ENCODE results near the gene ARHGEF17. TPM values are rescaled to one million over a fixed set of nuclear protein-coding genes. Genes with fewer than 3 reads are reported as not detected.

Gene ARHGEF17
- total RNA-seq, 4 donors from 2014 or later, result 12.0 to 44.9 (median 27.1) TPM

GRCh38 chr11:73386546-73386945, 78.5 kb downstream of the ARHGEF17 start:
- Histone ChIP-seq H3K9me3 (no peaks in the 10 kb centered on the region), H3K27me3 (no peaks in the 10 kb centered on the region), H3K4me3 (no peak overlapping the region), H3K27ac (peak overlapping the region; percentile 46 to 66 (median 51)), H3K36me3 (no peaks in the 10 kb centered on the region), H3K4me1 (peaks cover 7 to 47% (median 13%) of the 10 kb centered on the region in 4 donors)
- WGBS, 2 donors (ENCODE audit: low coverage in 1 of 2), result 81 to 100% methylated on average over 2 to 8 of the region's 8 CpGs
- in situ Hi-C loops (cut with MboI; ENCODE audit: low pct_ligation_motif_present in 1 of 4, low pct_unique_long_range_greater_than_20kb in 1 of 4, low sequenced_read_pairs in 3 of 4) (no loop called here), intact Hi-C loops (cut with DNase I; ENCODE audit: low total_unique reads) (no loop called here)
- TF ChIP-seq POLR2A (IDR thresholded peaks at IDR 0.05), result no peak
- TF ChIP-seq, protein P1, sequence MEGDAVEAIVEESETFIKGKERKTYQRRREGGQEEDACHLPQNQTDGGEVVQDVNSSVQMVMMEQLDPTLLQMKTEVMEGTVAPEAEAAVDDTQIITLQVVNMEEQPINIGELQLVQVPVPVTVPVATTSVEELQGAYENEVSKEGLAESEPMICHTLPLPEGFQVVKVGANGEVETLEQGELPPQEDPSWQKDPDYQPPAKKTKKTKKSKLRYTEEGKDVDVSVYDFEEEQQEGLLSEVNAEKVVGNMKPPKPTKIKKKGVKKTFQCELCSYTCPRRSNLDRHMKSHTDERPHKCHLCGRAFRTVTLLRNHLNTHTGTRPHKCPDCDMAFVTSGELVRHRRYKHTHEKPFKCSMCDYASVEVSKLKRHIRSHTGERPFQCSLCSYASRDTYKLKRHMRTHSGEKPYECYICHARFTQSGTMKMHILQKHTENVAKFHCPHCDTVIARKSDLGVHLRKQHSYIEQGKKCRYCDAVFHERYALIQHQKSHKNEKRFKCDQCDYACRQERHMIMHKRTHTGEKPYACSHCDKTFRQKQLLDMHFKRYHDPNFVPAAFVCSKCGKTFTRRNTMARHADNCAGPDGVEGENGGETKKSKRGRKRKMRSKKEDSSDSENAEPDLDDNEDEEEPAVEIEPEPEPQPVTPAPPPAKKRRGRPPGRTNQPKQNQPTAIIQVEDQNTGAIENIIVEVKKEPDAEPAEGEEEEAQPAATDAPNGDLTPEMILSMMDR (IDR thresholded peaks at IDR 0.05), result no peak
- no peak for TF ChIP-seq POLR2AphosphoS5 (IDR thresholded peaks at IDR 0.05)
- no peak for TF ChIP-seq EP300 (IDR thresholded peaks at IDR 0.05; ENCODE audit: low read depth)
- DNase-seq, result no peak

GRCh38 chr11:73387594-73388264, 79.7 kb downstream of the ARHGEF17 start:
- no peak for DNase-seq
- WGBS, 2 donors (ENCODE audit: low coverage in 1 of 2), result 86% methylated on average over 18 of the region's 21 CpGs; no CpG with 5 or more reads in 1 of the 2 donors
- H3K4me3 ChIP-seq, result no peak overlapping the region
- in situ Hi-C loops (cut with MboI; ENCODE audit: low pct_ligation_motif_present in 1 of 4, low pct_unique_long_range_greater_than_20kb in 1 of 4, low sequenced_read_pairs in 3 of 4) (no loop called here), intact Hi-C loops (cut with DNase I; ENCODE audit: low total_unique reads) (no loop called here)
- peak overlapping the region; percentile 23 to 39 (median 29) for H3K27ac ChIP-seq
- peaks cover 7 to 45% (median 11%) of the 10 kb centered on the region in 4 donors for H3K4me1 ChIP-seq
- H3K36me3 ChIP-seq, result no peaks in the 10 kb centered on the region
- no peaks in the 10 kb centered on the region for H3K27me3 ChIP-seq
- H3K9me3 ChIP-seq, result no peaks in the 10 kb centered on the region
- TF ChIP-seq POLR2A (IDR thresholded peaks at IDR 0.05), result no peak
- no peak for TF ChIP-seq POLR2AphosphoS5 (IDR thresholded peaks at IDR 0.05)
- TF ChIP-seq EP300 (IDR thresholded peaks at IDR 0.05; ENCODE audit: low read depth), result no peak
- TF ChIP-seq, protein P1 (IDR thresholded peaks at IDR 0.05), result no peak

DNA sequence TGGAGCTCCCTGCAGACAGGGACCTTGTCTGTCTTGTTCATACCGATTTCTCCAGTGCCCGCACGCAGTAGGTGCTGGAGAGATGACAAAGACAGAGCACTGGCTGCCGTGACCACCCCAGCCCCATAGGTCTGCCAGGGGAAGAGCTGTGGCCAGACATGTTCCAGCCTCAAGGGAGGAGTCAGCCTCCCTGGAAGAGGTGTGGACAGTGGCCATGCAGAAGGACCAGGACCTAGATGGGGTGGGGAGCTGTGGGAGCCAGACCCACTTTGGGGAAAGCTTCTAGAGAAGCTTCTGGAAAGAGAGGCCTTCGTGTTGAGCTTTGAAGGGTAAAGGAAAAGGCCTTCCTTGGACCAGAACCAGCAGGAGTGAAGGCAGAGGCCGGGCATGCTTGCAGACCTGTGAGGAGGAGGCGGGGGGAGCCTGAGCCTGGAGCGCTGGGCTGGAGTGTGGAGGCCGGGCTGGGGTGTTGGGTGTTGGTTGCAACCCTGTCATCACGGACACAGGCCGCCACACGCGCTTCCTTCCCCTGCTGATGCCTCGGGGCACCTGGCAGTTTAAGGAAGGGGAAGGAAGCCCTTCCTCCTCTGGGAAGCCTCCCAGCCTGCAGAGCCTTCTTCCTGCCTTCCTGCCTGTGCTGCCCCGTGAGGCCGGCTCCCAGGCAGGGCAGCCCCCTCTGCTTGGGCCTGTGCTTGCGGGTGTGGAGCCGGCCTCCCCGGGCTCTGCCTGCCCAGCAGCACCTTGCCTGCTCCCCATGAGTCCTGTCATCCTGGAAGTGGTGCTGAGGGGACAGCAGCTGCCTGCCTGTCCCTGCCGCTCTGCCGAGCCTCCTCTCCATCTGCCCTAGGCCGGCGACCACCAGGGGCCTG, 80.4 kb downstream of the ARHGEF17 start:
- in situ Hi-C loops (cut with MboI; ENCODE audit: low pct_ligation_motif_present in 1 of 4, low pct_unique_long_range_greater_than_20kb in 1 of 4, low sequenced_read_pairs in 3 of 4) (no loop called here), intact Hi-C loops (cut with DNase I; ENCODE audit: low total_unique reads) (no loop called here)
- peak; percentile 36 for DNase-seq
- H3K36me3 ChIP-seq, result no peaks in the 10 kb centered on the region
- peak overlapping the region in 2 of 4 donors; percentile 23 to 33 for H3K27ac ChIP-seq
- H3K9me3 ChIP-seq, result no peaks in the 10 kb centered on the region
- 40 to 85% methylated on average over 1 to 21 of the region's 23 CpGs for WGBS, 2 donors (ENCODE audit: low coverage in 1 of 2)
- no peak overlapping the region for H3K4me3 ChIP-seq
- no peak for TF ChIP-seq EP300 (IDR thresholded peaks at IDR 0.05; ENCODE audit: low read depth)
- TF ChIP-seq, protein P1 (IDR thresholded peaks at IDR 0.05), result no peak
- no peak for TF ChIP-seq POLR2AphosphoS5 (IDR thresholded peaks at IDR 0.05)
- H3K4me1 ChIP-seq, result peaks cover 0 to 37% (median 6%) of the 10 kb centered on the region in 4 donors
- no peaks in the 10 kb centered on the region for H3K27me3 ChIP-seq

DNA sequence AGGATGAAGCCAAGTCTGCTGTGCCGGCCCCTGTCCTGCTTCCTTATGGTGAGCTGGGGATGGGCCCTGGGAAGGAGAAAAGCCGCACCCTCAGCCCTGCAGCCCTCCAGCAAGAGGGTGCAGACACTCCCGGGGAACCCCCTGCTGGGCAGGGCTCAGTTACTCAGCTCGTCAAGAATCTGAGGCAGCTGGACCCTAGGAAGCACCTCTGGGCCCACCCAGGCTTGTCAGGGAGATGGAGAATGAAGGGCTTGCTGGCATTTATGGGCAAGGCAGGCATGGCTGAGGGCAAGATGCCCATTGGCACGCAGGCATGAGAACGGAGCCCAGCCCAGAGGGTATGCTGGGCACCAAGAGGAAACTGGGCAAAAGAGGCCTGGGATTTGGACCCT, 81.1 kb downstream of the ARHGEF17 start:
- TF ChIP-seq POLR2AphosphoS5 (IDR thresholded peaks at IDR 0.05), result no peak
- no peak for TF ChIP-seq EP300 (IDR thresholded peaks at IDR 0.05; ENCODE audit: low read depth)
- intact Hi-C loops (cut with DNase I; ENCODE audit: low total_unique reads), result no loop called here
- no peak for DNase-seq
- peaks cover 0 to 31% (median under 1%) of the 10 kb centered on the region in 4 donors for H3K4me1 ChIP-seq
- WGBS, 2 donors (ENCODE audit: low coverage in 1 of 2), result 79% methylated on average over 6 of the region's 6 CpGs; no CpG with 5 or more reads in 1 of the 2 donors
- no peaks in the 10 kb centered on the region for H3K27me3 ChIP-seq
- H3K9me3 ChIP-seq, result no peaks in the 10 kb centered on the region
- no peak overlapping the region for H3K4me3 ChIP-seq
- in situ Hi-C loops (cut with MboI; ENCODE audit: low pct_ligation_motif_present in 1 of 4, low pct_unique_long_range_greater_than_20kb in 1 of 4, low sequenced_read_pairs in 3 of 4), result no loop called here
- H3K36me3 ChIP-seq, result no peaks in the 10 kb centered on the region
- no peak overlapping the region for H3K27ac ChIP-seq

Data from transverse colon (tissue), 4 donors.